Neural crest cell (in vitro differentiated cells): ENCODE measurements around the gene CA12. TPM values are rescaled to one million over a fixed set of nuclear protein-coding genes. Genes with fewer than 3 reads are reported as not detected.

ENCODE experiments used
- DNase-seq: peaks from one replicate; pipeline ENCODE4 v3.0.0; 2021; ENCODE audit warnings: low read depth, mixed read lengths, low spot score
- H3K27ac Mint-ChIP-seq: one replicate; pipeline ENCODE4 v1.8.0; 2021; ENCODE audit warnings: mild to moderate bottlenecking, mixed read lengths; ENCODE audit not compliant: unreplicated experiment
- H3K27me3 Mint-ChIP-seq: 2 replicates; pipeline ENCODE4 v1.8.0; 2021; ENCODE audit warnings: low read depth, mild to moderate bottlenecking, mixed read lengths
- H3K36me3 Mint-ChIP-seq: 2 replicates; pipeline ENCODE4 v1.8.0; 2021; ENCODE audit warnings: low read depth, mild to moderate bottlenecking, mixed read lengths
- H3K4me1 Mint-ChIP-seq: 2 replicates; pipeline ENCODE4 v1.8.0; 2021; ENCODE audit warnings: mixed read lengths
- H3K4me3 Mint-ChIP-seq: one replicate; pipeline ENCODE4 v1.8.0; 2021; ENCODE audit warnings: mild to moderate bottlenecking, mixed read lengths
- H3K9me3 Mint-ChIP-seq: 2 replicates; pipeline ENCODE4 v1.8.0; 2021; ENCODE audit warnings: mixed read lengths
- CTCF ChIP-seq: fragments of 200-600 bp; sonication (generic); conservative IDR thresholded peaks from 2 replicates; pipeline ENCODE4 v1.5.0; 2021; ENCODE audit warnings: antibody characterized with exemption, mild to moderate bottlenecking
- total RNA-seq: library from RNA; stranded (reverse); gene quantifications from 2 replicates; pipeline ENCODE4 v1.2.1, GENCODE V29; 2021

CA12 gene
- total RNA-seq, 1 donor from 2014 or later, result 1.1 TPM

GRCh38 chr15:63288778-63289378, 92.8 kb downstream of the CA12 start:
- peak; percentile 87 for TF ChIP-seq CTCF
- H3K9me3 Mint-ChIP-seq, result no peaks in the 10 kb centered on the region
- H3K27ac Mint-ChIP-seq, result no peak overlapping the region
- no peaks in the 10 kb centered on the region for H3K36me3 Mint-ChIP-seq
- peaks cover 13% of the 10 kb centered on the region for H3K4me1 Mint-ChIP-seq
- no peak overlapping the region for H3K4me3 Mint-ChIP-seq
- H3K27me3 Mint-ChIP-seq, result no peaks in the 10 kb centered on the region
- no peak for DNase-seq

- no peaks in the 10 kb centered on the region for H3K36me3 Mint-ChIP-seq
- no peaks in the 10 kb centered on the region for H3K9me3 Mint-ChIP-seq
- H3K27ac Mint-ChIP-seq, result no peak overlapping the region
- no peak for TF ChIP-seq CTCF
- no peak for DNase-seq
- H3K4me3 Mint-ChIP-seq, result no peak overlapping the region
- peaks cover 13% of the 10 kb centered on the region for H3K4me1 Mint-ChIP-seq
- H3K27me3 Mint-ChIP-seq, result no peaks in the 10 kb centered on the region
These were observed 93.3 kb downstream of the CA12 start for GRCh38 chr15:63288342-63288741.

GRCh38 chr15:63287109-63287508, 94.5 kb downstream of the CA12 start:
- H3K36me3 Mint-ChIP-seq, result no peaks in the 10 kb centered on the region
- H3K4me1 Mint-ChIP-seq, result peaks cover 13% of the 10 kb centered on the region
- H3K27ac Mint-ChIP-seq, result no peak overlapping the region
- H3K4me3 Mint-ChIP-seq, result no peak overlapping the region
- DNase-seq, result no peak
- H3K27me3 Mint-ChIP-seq, result no peaks in the 10 kb centered on the region
- H3K9me3 Mint-ChIP-seq, result no peaks in the 10 kb centered on the region
- no peak for TF ChIP-seq CTCF

- no peak for DNase-seq
- no peak overlapping the region for H3K27ac Mint-ChIP-seq
- no peaks in the 10 kb centered on the region for H3K27me3 Mint-ChIP-seq
- no peaks in the 10 kb centered on the region for H3K4me1 Mint-ChIP-seq
- no peaks in the 10 kb centered on the region for H3K36me3 Mint-ChIP-seq
- H3K9me3 Mint-ChIP-seq, result no peaks in the 10 kb centered on the region
- no peak overlapping the region for H3K4me3 Mint-ChIP-seq
- TF ChIP-seq CTCF, result no peak
These were observed 97.3 kb downstream of the CA12 start for GRCh38 chr15:63284335-63284734.

- H3K27ac Mint-ChIP-seq, result no peak overlapping the region
- no peak for TF ChIP-seq CTCF
- no peaks in the 10 kb centered on the region for H3K36me3 Mint-ChIP-seq
- H3K4me1 Mint-ChIP-seq, result peaks cover 4% of the 10 kb centered on the region
- no peak overlapping the region for H3K4me3 Mint-ChIP-seq
- H3K27me3 Mint-ChIP-seq, result no peaks in the 10 kb centered on the region
- DNase-seq, result no peak
- H3K9me3 Mint-ChIP-seq, result no peaks in the 10 kb centered on the region
These were observed 98.5 kb downstream of the CA12 start for GRCh38 chr15:63283126-63283525.
